Astrocyte (in vitro differentiated cells and primary cell): ENCODE results near the gene GRAMD4.

Experiments
- CTCF ChIP-seq: IDR thresholded peaks from 2 replicates; pipeline ENCODE4 v1.5.1; 2011; ENCODE audit warnings: low read depth, mild to moderate bottlenecking, inconsistent platforms, low read length, moderate library complexity; ENCODE audit not compliant: insufficient read depth
- EZH2 ChIP-seq: IDR thresholded peaks from 2 replicates; pipeline ENCODE4 v1.6.1; 2012; ENCODE audit warnings: mild to moderate bottlenecking, low read length, inconsistent platforms; ENCODE audit not compliant: insufficient read depth

GRCh38 chr22:46654426-46654825 lies 34.2 kb downstream of the GRAMD4 start:
- TF ChIP-seq CTCF (no peak), EZH2 (no peak)
